Measurements from ENCODE around the gene GOLIM4. TPM values are rescaled to one million over a fixed set of nuclear protein-coding genes. Genes with fewer than 3 reads are reported as not detected.

Gene GOLIM4
- total RNA-seq, 3 donors from 2014 or later: 60.8 to 102 (median 80.4) TPM

DNA sequence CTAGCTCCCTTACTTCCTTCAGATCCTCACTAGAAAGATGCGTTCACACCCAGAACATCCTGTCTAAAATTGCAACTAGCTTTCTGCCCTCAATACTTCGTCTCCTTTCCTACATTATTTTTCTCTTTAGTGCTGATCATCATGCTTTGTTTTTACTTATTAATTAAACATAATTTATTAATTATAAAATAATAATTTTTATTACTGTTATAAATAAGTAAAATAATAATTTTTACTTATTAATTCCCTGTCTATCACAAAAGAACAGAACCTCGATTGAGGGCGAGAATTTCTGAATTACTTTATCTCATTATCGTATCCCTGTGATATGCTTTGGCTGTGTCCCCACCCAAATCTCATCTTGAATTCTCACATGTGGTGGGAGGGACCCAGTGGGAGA lies 41.3 kb downstream of the GOLIM4 start:
- no peak overlapping the region for H3K4me3 ChIP-seq
- H3K4me1 ChIP-seq (ENCODE audit: low read depth): peaks cover 38% of the 10 kb centered on the region
- TF ChIP-seq, protein P1, sequence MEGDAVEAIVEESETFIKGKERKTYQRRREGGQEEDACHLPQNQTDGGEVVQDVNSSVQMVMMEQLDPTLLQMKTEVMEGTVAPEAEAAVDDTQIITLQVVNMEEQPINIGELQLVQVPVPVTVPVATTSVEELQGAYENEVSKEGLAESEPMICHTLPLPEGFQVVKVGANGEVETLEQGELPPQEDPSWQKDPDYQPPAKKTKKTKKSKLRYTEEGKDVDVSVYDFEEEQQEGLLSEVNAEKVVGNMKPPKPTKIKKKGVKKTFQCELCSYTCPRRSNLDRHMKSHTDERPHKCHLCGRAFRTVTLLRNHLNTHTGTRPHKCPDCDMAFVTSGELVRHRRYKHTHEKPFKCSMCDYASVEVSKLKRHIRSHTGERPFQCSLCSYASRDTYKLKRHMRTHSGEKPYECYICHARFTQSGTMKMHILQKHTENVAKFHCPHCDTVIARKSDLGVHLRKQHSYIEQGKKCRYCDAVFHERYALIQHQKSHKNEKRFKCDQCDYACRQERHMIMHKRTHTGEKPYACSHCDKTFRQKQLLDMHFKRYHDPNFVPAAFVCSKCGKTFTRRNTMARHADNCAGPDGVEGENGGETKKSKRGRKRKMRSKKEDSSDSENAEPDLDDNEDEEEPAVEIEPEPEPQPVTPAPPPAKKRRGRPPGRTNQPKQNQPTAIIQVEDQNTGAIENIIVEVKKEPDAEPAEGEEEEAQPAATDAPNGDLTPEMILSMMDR (IDR thresholded peaks at IDR 0.05): no peak
- DNase-seq: no peak
- ATAC-seq: no peak
- no peaks in the 10 kb centered on the region for H3K36me3 ChIP-seq (ENCODE audit: low read depth)
- H3K9me3 ChIP-seq: no peaks in the 10 kb centered on the region
- intact Hi-C loops (cut with DNase I, micrococcal nuclease): no loop called here

DNA sequence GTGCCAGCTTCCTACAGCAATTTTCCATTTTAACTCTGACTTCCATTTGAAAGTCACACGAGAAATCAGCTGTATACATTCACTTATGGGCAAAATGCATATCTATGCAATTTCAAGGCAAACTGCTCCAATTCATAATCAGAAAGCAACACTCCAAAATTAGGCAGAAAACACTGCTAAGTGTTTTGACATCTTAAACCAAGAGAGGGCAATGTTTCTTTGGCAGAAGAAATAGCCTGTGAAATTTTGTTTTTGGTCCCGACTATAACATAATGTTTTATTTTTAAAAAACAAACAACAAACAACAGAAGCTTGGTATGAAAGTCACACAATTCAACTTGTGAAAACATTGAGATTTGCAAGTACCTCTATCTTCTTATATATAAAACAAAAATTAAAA lies 42.6 kb downstream of the GOLIM4 start:
- Histone ChIP-seq H3K9me3 (no peaks in the 10 kb centered on the region), H3K4me1 (ENCODE audit: low read depth) (peaks cover 45% of the 10 kb centered on the region), H3K4me3 (no peak overlapping the region), H3K36me3 (ENCODE audit: low read depth) (no peaks in the 10 kb centered on the region)
- intact Hi-C loops (cut with DNase I, micrococcal nuclease): no loop called here
- ATAC-seq (no peak), DNase-seq (no peak)
- TF ChIP-seq, protein P1 (IDR thresholded peaks at IDR 0.05): no peak

GRCh38 chr3:168052515-168052914 lies 43.2 kb downstream of the GOLIM4 start:
- Histone ChIP-seq H3K9me3 (no peaks in the 10 kb centered on the region), H3K4me1 (ENCODE audit: low read depth) (peaks cover 49% of the 10 kb centered on the region), H3K4me3 (no peak overlapping the region), H3K36me3 (ENCODE audit: low read depth) (no peaks in the 10 kb centered on the region)
- ATAC-seq (no peak), DNase-seq (no peak)
- intact Hi-C loops (cut with DNase I, micrococcal nuclease): no loop called here
- TF ChIP-seq, protein P1 (IDR thresholded peaks at IDR 0.05): no peak

- TF ChIP-seq, protein P1 (IDR thresholded peaks at IDR 0.05): no peak
Observed at GRCh38 chr3:168051531-168052471, 43.9 kb downstream of the GOLIM4 start.

DNA sequence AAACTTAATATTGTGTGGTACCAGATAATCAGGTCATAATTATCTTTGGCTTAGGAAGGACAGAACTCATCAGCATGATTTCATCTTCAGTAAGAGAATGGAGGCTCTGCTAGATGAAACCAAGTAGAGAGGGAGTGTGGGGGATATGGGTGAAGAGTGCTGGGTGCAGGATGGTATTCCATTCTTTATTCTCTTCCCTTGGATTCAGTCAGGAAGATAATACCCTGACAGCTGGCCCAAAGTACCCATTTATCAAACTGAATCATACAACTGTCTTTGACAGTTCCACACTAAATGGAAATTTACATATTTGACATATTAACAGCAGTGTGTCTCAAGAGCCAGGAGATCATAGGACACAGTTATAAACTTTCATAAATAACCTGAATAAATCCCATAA lies 44.7 kb downstream of the GOLIM4 start:
- peaks cover 47% of the 10 kb centered on the region for H3K4me1 ChIP-seq (ENCODE audit: low read depth)
- TF ChIP-seq, protein P1 (IDR thresholded peaks at IDR 0.05): no peak
- DNase-seq: no peak
- no peak overlapping the region for H3K4me3 ChIP-seq
- H3K36me3 ChIP-seq (ENCODE audit: low read depth): no peaks in the 10 kb centered on the region
- no peaks in the 10 kb centered on the region for H3K9me3 ChIP-seq
- ATAC-seq: no peak
- intact Hi-C loops (cut with DNase I, micrococcal nuclease): no loop called here

More at GRCh38 chr3:168051531-168052471, 43.9 kb downstream of the GOLIM4 start:
- H3K36me3 ChIP-seq (ENCODE audit: low read depth): no peaks in the 10 kb centered on the region
- no peaks in the 10 kb centered on the region for H3K9me3 ChIP-seq
- no peak overlapping the region for H3K4me3 ChIP-seq
- intact Hi-C loops (cut with DNase I, micrococcal nuclease): no loop called here
- DNase-seq (no peak), ATAC-seq (peak; percentile 35)
- peaks cover 51% of the 10 kb centered on the region for H3K4me1 ChIP-seq (ENCODE audit: low read depth)

Measured in mucosa of descending colon (tissue), 3 donors.